Bone marrow (tissue), 2 donors: ENCODE results near the gene MUSTN1.

ENCODE experiments used
- DNase-seq, 2 donors: peaks; one replicate each; lab custom pipeline; 2025; lab: John Stamatoyannopoulos, UW

MUSTN1 gene

DNA sequence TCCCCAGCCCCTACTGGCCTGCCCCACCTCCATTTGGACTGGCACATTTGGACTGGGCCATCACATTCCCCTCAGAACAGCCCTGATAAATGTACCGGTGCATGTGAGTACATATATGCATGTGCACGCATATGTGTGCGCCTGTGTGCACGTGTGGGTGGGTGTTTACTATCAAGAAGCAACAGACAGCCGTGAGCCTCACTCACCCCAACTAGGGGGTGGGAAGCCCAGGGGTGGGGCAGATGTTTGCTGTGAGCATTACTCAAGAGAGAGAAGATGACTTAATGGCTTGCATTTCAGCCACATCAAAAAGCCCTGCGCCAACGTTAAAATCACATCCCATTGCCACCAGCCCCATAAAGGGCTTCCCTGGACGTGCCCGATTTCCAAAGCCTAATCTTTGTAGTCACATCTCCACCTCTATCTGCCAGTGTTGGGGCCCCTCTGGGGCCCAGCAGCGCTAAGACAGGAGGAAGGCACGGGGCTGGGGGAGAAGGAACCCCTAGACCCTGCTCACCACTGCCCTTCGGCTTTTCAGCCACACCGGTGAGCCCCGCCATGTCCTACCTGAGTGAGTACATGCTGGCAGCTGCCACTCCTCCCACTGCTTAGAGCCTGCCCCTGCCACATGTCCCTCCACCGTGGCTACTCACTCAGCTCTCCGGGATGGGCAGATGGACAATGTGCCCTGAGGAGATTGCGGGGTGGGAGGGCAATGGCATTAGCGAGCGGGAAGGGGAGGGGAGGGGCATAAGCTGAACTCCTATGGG is 29.4 kb downstream of the MUSTN1 start:
- no peak for DNase-seq

DNA sequence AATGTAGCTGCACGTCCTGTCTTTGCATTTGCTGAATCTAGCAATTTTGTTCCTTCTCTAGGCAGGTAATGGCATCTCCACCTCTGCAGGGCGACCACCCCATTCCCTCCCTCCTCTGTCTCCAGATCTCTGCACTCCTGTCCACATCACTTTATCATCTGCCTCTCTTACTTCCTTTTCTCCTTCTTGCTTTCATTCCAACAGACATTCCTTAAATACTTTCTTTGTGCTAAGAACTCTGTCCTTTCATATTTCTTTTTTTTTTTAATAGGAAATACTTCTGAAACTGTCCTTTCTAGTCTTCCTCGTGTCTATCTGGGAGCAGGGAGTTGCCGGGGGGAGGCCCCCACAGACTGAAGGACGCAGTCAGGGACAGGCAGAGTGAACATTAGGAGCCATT is 33.0 kb downstream of the MUSTN1 start:
- no peak for DNase-seq

DNA sequence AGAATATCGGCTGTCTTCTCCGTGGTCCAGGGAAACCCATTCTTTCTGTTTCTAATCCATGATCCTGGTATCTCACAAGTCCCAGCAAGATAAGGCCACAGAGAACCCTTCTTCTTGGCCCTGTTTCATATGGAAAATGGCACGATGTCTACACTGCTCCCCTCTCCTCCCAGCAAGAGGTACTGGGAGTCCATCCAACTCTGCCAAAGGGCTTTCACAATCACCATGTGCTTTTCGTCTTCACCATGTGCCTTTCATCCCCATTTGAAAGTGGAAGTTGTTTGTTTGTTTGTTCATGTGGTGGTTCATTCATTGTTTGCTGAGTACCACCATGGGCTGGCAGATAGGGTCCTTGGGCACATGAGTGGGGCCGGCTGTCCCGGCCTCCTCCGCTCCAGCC is 34.7 kb downstream of the MUSTN1 start:
- no peak for DNase-seq

DNA sequence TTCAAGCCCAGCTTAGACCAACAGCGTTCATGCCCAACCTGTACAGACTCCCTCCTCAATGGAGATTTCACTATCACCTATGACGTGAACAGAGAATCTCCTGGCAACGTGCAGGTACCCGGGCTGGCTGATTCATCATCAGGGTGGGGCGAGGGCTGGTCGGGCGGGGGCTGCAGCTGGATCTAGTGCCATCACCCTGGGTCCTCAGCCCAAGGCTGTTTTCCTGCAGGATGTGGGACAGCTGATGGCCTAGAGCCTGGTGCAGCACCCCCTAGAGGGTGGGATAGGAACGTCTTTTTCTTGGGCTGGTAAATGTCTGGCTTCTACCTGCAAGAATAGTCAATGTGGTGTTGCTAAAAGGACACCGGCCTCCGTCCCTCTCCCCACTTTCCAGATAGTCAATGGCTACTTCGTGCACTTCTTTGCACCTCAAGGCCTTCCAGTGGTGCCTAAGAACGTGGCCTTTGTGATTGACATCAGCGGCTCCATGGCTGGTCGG is 35.8 kb downstream of the MUSTN1 start:
- no peak for DNase-seq

DNA sequence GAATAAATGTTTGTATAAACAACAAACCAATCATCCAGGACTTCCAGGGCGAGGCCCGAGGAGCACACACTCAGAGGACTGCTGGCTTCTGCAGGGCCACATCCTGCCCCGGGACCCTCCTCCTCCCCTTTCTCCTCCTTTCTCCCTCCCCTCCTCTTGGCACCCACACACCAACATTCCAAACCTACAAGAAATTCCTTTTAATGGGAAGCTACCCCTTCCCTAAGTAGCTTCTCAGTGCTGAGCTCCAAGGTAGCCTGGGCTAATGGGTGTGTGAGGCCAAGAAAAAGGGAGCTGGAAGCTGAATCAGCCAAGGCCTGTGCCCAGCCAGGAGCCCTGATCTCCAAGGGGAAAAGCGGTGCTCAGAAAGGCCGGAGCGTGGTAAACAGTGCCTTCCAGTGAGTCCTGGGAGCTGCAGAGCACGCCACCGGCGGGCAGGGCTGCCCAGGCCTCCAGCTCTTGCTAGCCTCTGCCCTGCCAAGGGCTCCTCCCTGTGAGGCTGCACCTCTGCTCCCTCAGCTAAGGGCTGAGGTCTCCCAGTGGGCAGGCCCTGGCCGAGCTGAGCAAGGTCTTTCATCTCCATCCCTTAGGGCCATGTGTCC is 36.3 kb downstream of the MUSTN1 start:
- no peak for DNase-seq

DNA sequence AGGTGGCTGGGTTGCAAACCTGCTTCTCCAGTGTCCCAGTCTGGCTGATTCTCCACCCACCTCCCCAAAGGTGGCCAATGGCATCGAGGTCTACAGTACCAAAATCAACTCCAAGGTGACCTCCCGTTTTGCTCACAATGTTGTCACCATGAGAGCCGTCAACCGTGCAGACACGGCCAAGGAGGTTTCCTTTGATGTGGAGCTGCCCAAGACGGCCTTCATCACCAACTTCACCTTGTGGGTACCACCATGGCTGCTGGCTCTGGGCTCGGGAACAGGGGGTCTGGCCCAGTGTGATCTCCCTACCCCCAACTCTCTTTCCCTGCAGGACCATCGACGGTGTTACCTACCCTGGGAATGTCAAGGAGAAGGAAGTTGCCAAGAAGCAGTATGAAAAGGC is 38.4 kb downstream of the MUSTN1 start:
- DNase-seq: no peak

DNA sequence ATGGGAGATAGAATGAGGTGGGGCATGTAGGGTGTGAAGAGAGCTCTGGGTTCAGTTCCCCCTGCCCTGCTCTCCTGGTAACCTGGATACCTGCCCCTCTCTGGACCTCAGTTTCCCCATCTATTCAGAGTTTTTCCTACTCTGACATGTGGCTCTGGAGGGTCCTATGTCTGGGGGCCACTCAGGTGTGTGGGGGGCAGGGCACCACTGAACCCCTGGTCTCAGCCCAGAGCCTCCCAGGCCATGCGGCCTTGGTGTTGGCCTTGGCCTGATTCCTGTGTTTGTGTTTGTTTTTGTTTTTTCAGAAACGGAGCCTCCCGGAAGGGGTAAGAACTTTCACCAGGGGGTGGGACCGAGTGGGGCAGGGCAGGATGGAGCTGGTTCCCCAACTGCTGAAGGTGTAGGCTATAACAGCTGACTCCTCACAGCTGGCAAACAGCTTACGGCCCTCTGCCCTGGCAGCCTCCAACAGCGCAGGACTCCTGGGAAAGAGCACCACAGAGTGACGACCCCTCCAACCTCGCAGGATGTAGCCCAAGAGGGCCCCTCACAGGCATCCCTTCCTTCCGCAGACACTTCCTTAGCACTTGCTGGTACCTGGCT is 39.4 kb downstream of the MUSTN1 start:
- no peak for DNase-seq

DNA sequence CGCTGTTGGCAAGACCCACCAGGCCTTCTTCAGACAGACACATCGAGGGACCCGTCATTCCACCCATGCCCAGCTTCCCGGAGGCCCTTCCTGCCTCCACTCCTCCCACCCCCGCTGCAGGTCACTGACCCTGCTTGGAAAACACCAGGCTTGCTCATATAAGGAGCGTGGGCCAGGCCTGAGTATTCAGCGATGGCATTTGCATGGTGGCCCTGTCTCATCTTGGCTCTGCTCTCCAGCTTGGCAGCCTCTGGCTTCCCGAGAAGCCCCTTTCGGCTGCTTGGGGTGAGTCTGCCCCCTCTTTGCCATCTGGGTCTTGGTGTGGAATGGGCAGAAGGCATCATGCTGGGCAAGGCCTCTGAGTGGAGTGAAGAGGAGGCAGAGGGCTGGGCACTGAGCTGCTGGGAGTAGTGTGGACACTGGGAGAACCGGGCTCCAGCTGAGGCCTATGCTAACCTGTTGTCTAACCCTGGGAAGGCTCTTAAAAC is 40.2 kb downstream of the MUSTN1 start, which contains the start of gene ITIH3:
Gene ITIH3 (plus strand): TSS at position 185 of the 488 bp plus-strand sequence. CDS start 8 bp downstream, at position 193.
- DNase-seq: no peak

DNA sequence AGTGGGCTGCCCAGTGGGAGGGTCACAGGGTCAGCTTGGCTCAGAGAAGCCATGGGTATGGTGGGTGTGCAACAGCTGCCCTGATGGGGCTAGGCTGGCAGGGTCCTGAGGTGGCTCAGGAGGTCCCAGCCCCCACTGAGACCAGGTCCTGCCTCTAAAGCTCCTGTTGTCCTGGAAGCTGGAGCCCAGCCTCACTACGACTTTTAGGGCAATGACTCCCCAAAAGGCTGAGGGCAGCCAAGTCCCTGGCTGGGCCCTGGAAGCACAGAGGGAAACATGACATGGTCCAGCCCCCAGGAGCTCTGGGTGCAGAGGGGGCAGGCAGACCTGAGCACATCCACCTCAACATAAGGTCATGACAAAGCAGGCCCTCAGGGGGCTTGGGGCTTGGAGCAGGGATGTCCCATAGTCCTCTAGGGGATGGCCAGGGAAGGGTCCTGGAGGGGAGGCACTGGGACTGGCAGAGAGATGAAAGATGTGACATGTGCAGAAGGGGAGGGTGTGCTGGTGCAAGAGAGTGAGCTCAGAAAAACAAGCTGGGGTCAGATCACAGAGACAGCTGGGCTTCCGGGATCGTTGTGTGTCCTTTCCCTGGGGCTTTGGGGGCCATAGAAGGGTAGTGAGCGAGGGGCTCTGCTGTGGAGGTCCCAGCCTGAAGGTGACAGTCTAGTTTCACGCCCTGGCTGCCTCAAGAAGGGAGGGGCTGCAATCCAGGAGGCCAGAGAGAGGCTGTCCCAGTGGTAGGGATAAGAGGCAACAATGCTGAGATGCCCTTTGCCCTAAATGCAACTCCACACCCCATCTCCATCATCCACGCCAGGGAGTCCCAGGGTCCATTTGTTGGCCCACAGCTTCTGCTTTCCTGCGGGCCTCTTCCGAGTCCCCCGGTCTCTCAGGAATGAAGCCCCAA is 40.9 kb downstream of the MUSTN1 start:
- DNase-seq: no peak

DNA sequence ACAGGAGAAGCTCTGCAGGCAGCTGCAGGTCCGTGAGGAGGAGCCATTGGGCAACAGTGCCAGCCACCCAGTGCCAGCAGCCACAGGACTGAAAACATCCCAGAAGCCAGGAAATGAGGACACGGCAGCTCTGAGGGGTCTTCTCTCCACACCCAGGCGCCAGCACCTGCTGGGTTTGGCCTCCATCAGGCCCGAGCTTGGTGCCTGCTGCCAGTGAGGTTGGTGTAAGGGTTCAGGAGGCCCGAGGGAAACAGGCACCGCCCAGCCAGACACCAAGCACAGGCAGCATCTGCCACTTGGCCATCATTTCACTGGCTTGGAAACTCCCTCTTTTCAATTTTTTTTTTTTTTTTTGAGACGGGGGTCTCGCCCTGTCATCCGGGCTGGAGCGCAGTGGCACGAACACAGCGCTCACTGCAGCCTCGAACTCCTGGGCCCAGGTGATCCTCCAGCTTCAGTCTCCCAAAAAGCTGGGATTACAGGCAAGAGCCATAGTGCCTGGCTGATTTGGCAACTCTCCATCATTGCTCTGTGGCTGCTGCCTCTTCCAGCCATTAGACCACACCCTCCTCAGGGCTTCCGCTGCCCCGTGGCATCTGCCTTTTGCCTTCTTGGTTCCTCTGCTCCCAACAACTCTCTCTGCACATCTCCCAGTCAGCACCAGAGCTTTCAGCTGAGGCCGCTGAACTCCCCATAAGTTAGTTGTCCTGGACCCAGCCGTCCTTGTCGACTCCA is 41.7 kb downstream of the MUSTN1 start:
- DNase-seq: no peak

DNA sequence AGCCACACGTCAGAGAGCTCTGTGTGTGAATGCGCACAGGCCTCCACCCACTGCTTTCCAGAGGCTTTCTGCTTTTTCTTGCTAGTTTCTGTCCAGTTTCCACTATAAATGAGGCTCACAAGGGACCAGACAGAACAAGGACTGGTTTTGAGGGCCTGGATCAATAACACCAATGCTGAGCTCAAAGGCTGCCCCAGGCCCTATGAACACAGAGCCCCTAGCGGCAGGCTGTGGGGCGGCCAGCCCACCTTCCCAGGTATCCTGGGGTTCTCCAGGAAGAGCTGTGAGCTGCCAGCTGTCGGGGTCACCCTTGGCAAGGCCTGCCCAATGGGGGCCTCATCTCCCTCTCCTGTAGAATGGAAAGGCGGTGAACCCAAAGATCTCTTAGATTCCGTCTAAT is 42.4 kb downstream of the MUSTN1 start:
- DNase-seq: no peak

DNA sequence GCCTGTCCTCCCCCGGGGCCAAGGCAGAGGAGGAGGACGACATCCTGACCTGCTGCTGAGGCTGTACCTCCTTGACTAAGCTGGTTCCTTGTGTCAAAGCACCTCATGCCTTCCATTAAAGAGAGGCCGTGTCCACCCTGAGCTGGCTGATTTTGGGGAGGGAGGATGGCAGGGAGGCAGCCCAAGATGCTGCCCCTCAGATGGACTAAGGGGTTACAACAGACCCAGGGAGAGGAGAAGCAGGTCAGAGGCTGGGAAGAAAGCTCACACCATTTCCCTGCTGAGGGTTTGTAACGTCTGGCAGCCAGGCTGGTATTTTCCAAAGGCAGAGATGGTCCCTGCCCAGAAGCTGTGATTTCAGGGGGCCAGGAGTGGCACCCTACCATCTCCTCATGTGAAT is 42.9 kb downstream of the MUSTN1 start:
- no peak for DNase-seq

DNA sequence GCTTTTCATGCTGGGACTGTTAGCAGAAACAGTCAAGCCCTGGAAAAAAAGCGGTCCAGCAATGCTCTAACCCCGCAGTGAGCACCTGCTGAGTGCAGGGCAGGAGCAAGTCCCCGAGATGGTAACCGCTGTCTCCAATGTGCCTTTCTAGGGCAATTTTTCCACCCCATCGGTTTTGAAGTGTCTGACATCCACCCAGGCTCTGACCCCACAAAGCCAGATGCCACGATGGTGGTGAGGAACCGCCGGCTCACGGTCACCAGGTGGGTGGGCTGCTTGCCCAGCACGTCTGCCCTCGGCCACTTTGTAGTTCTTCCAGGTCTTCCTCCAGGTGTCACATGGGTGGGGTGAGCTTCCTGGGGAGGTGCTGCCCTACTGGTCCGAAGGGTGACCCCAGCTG is 43.5 kb downstream of the MUSTN1 start:
- no peak for DNase-seq

DNA sequence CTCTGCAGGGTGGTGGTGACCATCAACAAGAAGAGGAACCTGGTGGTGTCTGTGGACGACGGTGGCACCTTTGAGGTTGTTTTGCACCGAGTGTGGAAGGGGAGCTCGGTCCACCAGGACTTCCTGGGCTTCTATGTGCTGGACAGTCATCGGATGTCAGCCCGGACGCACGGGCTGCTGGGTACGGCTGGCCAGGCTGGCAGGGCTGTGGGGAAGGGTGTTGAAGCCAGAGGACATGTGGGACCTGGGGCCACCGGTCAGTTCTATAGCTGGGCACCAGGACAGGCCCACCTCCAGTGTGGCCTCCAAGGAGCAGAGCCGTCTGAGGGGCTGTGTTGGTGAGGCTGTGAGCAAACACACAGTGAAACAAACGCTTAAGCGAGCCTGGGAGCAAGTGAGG is 44.1 kb downstream of the MUSTN1 start:
- DNase-seq: no peak

DNA sequence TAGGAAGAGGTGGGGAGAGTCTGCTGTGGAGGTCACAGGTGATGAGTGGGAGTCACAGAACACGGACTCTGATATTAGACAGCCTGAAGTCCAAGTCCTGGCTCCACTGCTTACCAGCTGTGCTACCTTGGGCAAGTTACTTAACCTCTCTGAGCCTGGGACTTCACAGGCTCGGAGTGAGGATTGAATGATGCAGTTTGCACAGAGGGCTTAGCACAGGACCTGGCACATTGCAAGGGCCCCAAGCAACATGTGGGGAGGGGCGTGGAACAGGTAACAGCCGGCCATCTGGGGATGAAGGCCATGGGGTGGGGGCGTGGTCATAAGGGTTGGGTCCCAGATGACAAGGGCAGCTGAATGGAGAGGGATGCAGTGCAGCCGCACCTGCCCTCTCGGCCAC is 44.5 kb downstream of the MUSTN1 start:
- DNase-seq: no peak

DNA sequence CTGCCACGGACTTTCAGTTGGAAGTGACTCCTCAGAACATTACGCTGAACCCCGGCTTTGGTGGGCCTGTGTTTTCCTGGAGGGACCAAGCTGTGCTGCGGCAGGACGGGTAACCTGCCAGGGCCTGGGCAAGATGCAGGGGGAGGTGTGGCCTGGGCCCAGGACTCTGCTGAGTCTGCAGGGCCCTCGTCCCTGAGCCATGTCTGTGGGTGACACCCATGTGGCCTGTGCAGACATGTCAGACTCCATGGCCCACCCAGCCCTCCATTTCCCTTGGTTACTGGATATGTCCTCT is 45.1 kb downstream of the MUSTN1 start:
- no peak for DNase-seq

DNA sequence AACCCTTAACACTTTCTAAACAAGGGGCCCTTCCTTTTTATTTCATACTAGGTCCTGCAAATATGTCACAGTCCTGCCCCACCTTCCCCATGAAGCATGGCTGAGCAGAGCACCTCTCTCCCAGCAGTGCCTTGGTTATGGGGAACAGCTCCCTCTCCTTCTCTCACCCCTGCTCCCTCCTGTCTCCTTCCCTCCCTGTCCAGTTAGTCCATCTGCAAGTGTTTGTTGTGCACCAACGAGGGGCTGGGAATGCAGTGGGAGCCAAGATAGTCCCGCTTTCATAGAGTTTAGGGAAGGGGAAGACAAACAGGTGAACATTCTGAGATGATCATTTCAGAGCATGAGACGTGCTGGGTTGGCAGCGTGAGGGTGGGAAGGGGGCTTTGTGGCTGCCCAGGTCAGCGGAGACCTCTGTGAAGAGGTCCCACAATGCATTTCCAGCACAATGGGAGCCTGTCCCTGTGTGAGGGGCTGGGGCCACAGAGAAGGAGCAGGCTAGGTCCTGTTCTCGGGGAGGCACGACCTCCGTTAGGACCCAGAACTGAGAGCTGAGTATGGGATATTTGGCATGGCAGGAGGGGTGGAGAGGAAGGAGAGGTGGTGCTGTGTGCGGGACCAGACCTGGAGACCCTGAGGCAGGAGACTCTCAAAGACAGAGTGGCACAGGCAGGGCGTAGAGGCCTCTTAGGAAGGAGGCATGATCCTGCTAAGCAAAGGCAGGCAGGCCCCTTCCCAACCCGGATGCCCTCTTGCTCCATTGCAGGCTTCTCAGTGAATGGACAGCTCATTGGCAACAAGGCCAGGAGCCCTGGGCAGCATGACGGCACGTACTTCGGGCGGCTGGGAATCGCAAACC is 45.7 kb downstream of the MUSTN1 start:
- DNase-seq: no peak

DNA sequence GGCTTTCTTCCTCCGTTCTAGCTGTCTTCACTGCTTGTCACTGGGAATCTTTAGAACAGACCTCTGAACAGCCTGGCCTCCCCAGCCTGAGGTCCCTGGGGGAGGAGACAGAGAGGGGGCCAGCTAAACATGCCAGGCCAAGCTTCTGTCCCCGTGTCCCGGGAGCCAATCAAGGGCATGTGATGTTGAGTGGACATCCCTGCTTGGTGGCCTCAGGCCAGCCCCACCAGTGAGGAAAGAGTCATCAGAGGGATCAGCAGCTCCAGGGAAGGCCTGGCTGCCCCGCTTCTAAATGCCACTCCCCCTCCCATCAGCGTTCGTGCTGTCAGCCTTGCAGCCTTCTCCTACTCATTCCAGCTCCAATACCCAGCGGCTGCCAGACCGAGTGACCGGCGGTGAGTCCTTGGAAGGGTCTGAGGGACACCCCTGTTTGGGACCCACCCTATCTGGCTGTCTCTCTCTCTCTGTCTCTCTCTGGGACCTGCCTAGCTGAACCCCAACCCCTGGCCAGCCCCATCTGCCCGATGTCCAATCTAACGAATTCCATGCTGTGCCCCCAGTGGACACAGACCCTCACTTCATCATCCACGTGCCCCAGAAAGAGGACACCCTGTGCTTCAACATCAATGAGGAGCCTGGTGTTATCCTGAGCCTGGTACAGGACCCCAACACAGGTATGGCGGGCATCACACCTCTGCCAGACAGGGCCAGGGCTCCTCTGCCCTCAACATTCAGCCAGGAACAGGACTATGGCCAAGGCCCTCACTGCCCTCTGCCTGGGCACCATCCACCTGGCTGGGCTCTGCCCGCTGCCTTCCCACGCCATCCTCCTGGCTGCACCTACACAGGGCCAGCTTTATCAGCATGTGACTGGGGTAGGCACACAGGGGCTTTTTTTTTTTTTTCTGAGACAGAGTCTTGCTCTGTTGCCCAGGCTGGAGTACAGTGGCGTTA is 46.9 kb downstream of the MUSTN1 start:
- no peak for DNase-seq

DNA sequence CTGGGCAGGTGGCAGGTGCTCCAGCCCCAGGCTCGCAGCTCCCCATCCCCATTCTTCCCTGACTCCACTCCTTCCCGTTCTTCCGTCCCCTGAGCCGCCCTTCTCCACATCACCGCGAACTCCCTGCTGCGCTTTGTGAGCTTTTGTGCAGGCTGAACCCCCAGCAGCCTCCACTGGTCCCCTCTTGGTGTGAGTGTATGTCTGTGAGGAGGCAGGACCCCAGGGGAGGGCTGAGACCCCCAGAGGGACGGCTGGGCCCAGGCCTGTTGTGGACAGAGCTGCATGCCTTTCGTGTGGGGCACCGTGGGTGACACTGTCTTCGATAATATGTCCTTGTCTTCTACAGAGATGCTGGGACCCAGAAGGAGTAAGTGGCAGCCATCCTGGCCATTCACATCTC is 47.6 kb downstream of the MUSTN1 start:
- DNase-seq: no peak
